Suppressor macrophage (primary cell): Measurements from ENCODE around the gene MSL1.

Source experiments
- DNase-seq, 4 experiments: peaks; one replicate each; pipeline ENCODE4 v3.0.0-alpha.2; 2020 to 2022
- total RNA-seq, 17 experiments: gene quantifications; one replicate each; lab custom pipeline; 2026; ENCODE audit warnings: mixed read lengths in 6 of 17, inconsistent platforms in 3 of 17; lab: John Stamatoyannopoulos, UW

MSL1 gene
- 34.3 to 98.8 (median 68.6) reads per million in 17 experiments for total RNA-seq

GRCh38 chr17:40121181-40122135 is at the start of gene MSL1:
TSS of gene MSL1 (plus strand) at chr17:40121971. CDS start at chr17:40122613, 642 bp downstream.
- DNase-seq, result peak; percentile 82 to 94 (median 89)

- peak in 3 of 4 experiments; percentile 40 to 46 (median 40) for DNase-seq
These were observed 49.6 kb upstream of the MSL1 start for GRCh38 chr17:40072040-40072734.

GRCh38 chr17:40072735-40073346 is 48.9 kb upstream of the MSL1 start:
- no peak for DNase-seq

- no peak for DNase-seq
These were observed 48.2 kb upstream of the MSL1 start for GRCh38 chr17:40073454-40074174.

GRCh38 chr17:40074175-40074512 is 47.6 kb upstream of the MSL1 start:
- DNase-seq, result no peak

- no peak for DNase-seq
These were observed 46.9 kb upstream of the MSL1 start for GRCh38 chr17:40074871-40075200.

- DNase-seq, result peak; percentile 86 to 88 (median 86)
These were observed 46.4 kb upstream of the MSL1 start for GRCh38 chr17:40075201-40075941.

GRCh38 chr17:40075942-40076498 is 45.8 kb upstream of the MSL1 start:
- no peak for DNase-seq

- no peak for DNase-seq
These were observed 45.2 kb upstream of the MSL1 start for GRCh38 chr17:40076591-40076990.

GRCh38 chr17:40079545-40079944 is 42.2 kb upstream of the MSL1 start:
- no peak for DNase-seq

- DNase-seq, result no peak
These were observed 37.3 kb upstream of the MSL1 start for GRCh38 chr17:40084477-40084876.

- peak; percentile 58 to 78 (median 68) for DNase-seq
These were observed 35.4 kb upstream of the MSL1 start for GRCh38 chr17:40086150-40087044.

GRCh38 chr17:40087049-40087794 is 34.5 kb upstream of the MSL1 start:
- DNase-seq, result no peak

- DNase-seq, result no peak
These were observed 33.7 kb upstream of the MSL1 start for GRCh38 chr17:40087903-40088718.

GRCh38 chr17:40089077-40089895 is 32.5 kb upstream of the MSL1 start:
- no peak for DNase-seq

GRCh38 chr17:40090237-40091119 is 31.3 kb upstream of the MSL1 start:
- DNase-seq, result no peak
